ENCODE data around the gene DOK7. TPM values are rescaled to one million over a fixed set of nuclear protein-coding genes. Genes with fewer than 3 reads are reported as not detected.
A peak's percentile ranks its signal among the peaks of the same experiment; 100 is the strongest.

The DOK7 gene
- total RNA-seq, 4 donors from 2014 or later, result 8.1 to 42.0 (median 13.2) TPM

DNA sequence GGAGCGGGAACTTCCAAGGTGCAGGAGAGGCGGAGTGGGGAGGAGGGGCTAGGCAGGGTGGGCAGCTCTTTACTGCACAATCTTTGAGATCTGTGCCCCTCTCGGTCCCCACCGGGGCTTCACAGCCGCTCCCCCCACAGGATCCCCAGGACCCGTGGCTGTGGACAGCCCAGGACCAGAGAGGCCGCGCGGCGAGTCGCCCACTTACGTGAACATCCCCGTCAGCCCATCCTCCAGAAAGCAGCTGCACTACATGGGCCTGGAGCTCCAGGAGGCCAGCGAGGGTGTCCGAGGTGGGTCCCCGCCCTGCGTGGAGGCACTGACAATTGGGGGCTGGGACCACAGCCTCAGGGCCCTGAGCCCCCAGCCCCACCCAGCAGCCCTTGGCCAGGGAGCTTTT is 37.0 kb downstream of the DOK7 start:
- H3K36me3 ChIP-seq, result peaks cover 0 to 2% of the 10 kb centered on the region in 2 donors
- no peak for ATAC-seq
- H3K27me3 ChIP-seq, result no peaks in the 10 kb centered on the region
- in situ Hi-C loops (cut with MboI; ENCODE audit: low sequenced_read_pairs in 4 of 4) (no loop called here), intact Hi-C loops (cut with DNase I; ENCODE audit: low total_unique reads) (no loop called here)
- H3K27ac ChIP-seq, result no peak overlapping the region
- H3K4me3 ChIP-seq, result no peak overlapping the region
- no peak for DNase-seq
- no peaks in the 10 kb centered on the region for H3K9me3 ChIP-seq
- no peak for TF ChIP-seq CTCF (IDR thresholded peaks at IDR 0.05 in 4 of 5, conservative IDR thresholded peaks at IDR 0.05 in 1 of 5)
- TF ChIP-seq POLR2A (IDR thresholded peaks at IDR 0.05), result no peak
- peaks cover 0 to 4% of the 10 kb centered on the region in 2 donors for H3K4me1 ChIP-seq

GRCh38 chr4:3500634-3501101 is 37.6 kb downstream of the DOK7 start:
- in situ Hi-C loops (cut with MboI; ENCODE audit: low sequenced_read_pairs in 4 of 4), result no loop called here
- H3K27me3 ChIP-seq, result no peaks in the 10 kb centered on the region
- peaks cover 0 to 4% of the 10 kb centered on the region in 2 donors for H3K4me1 ChIP-seq
- H3K27ac ChIP-seq, result peak overlapping the region in 2 of 4 donors; percentile 4 to 9
- peaks cover 0 to 6% of the 10 kb centered on the region in 2 donors for H3K36me3 ChIP-seq
- TF ChIP-seq POLR2A (IDR thresholded peaks at IDR 0.05), result no peak
- no peak for TF ChIP-seq CTCF (IDR thresholded peaks at IDR 0.05 in 4 of 5, conservative IDR thresholded peaks at IDR 0.05 in 1 of 5)
- intact Hi-C loops (cut with DNase I; ENCODE audit: low total_unique reads), result no loop called here
- DNase-seq, result no peak
- no peak overlapping the region for H3K4me3 ChIP-seq
- ATAC-seq, result no peak
- no peaks in the 10 kb centered on the region for H3K9me3 ChIP-seq

DNA sequence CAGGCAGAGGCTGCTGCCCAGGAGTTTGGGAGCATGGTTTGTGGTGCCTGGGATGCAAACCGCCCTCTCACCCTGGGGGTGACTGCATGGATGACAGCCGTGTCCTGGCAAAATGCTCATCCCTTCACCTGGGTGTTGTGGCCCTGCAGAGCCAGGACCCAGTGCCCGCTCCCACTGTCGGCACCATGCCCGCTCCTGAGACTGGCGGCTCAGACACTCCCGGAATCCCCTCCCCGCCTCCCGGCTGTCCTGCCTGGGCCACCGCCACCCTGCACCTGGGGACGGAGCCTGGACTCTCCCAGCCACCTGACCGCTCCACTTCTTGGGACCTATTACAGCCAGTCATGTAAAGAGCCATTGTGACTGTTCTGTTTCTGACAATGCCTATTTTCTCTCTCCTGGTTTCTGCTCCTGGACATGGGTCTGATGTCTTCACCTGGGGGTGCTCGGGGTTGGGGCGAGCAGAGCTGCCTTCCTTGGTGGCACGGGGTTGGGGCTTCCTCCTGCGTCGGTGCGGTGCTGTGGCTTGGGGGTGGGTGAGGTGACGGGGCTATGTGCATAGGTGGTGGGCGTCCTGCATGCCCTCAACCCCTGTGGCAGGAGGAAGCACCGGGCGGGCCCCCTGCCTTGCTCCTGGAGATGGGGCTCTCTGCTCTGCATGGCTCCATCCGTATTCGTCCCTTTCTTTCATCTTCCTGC is 38.2 kb downstream of the DOK7 start:
- Histone ChIP-seq H3K36me3 (peaks cover 0 to 6% of the 10 kb centered on the region in 2 donors), H3K9me3 (no peaks in the 10 kb centered on the region)
- in situ Hi-C loops (cut with MboI; ENCODE audit: low sequenced_read_pairs in 4 of 4), result no loop called here

GRCh38 chr4:3501825-3502425 is 38.8 kb downstream of the DOK7 start:
- no peak for ATAC-seq
- Histone ChIP-seq H3K27ac (peak overlapping the region in 3 of 4 donors; percentile 9 to 52 (median 50)), H3K4me3 (no peak overlapping the region), H3K4me1 (no peaks in the 10 kb centered on the region), H3K27me3 (no peaks in the 10 kb centered on the region), H3K9me3 (no peaks in the 10 kb centered on the region), H3K36me3 (peaks cover 0 to 6% of the 10 kb centered on the region in 2 donors)
- intact Hi-C loops (cut with DNase I; ENCODE audit: low total_unique reads), result no loop called here
- in situ Hi-C loops (cut with MboI; ENCODE audit: low sequenced_read_pairs in 4 of 4), result no loop called here
- peak in 1 of 2 donors; percentile 25 for DNase-seq
- no peak for TF ChIP-seq POLR2A (IDR thresholded peaks at IDR 0.05)
- TF ChIP-seq CTCF (IDR thresholded peaks at IDR 0.05 in 4 of 5, conservative IDR thresholded peaks at IDR 0.05 in 1 of 5), result no peak

More for the DNA sequence above, 38.2 kb downstream of the DOK7 start:
- Histone ChIP-seq H3K27me3 (no peaks in the 10 kb centered on the region), H3K27ac (peak overlapping the region in 3 of 4 donors; percentile 9 to 50 (median 34)), H3K4me3 (no peak overlapping the region), H3K4me1 (no peaks in the 10 kb centered on the region)
- no peak for DNase-seq
- no peak for ATAC-seq
- intact Hi-C loops (cut with DNase I; ENCODE audit: low total_unique reads), result no loop called here
- TF ChIP-seq CTCF (IDR thresholded peaks at IDR 0.05 in 4 of 5, conservative IDR thresholded peaks at IDR 0.05 in 1 of 5), result no peak
- no peak for TF ChIP-seq POLR2A (IDR thresholded peaks at IDR 0.05)
